ENCODE data around the gene CIAPIN1.
A peak's percentile ranks its signal among the peaks of the same experiment; 100 is the strongest.

CIAPIN1 gene

DNA sequence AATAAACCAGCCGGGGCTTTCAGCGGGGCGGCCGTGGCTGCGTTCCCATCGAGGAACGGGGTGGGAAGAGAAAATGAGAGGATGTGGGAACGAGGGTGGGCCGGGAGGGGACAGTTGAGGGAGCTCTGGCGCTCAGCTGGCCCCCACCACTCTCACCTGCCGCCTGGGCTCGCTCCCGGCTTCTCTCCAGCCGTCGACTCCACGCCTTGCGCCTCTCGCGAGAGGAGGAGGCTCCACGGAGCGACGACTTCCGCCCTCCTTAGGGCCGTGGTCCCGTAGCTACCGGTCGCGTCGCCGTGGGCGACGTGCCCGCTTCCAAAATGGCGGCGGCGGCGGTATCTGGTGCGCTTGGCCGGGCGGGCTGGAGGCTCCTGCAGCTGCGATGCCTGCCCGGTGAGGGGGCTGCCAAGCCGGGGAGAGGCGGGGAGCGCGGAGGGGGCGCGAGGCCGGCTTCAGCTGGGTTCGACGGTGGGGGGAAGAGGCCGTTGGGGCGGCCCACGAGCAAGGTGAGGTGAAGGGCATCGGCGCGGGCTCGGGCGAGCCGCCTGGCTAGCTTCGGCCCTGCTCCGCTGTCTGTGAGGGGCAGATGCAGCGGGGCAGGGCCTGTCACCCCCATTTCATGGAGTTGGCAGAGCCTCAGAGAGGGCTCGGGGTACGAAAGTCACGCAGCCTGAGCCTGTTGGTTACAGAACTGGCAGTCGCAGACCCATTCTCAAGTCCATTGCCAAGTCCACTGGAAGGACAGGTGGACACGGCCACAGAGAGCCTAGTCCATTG lies at the start of gene CIAPIN1, which contains the start of gene COQ9:
CIAPIN1 (minus strand) TSS at position 200 of the 777 bp plus-strand sequence. CDS start 6,457 bp downstream, outside the sequence.
COQ9 (plus strand) TSS at position 294 of the 777 bp plus-strand sequence; CDS start at position 321, 27 bp downstream.
- Mint-ChIP-seq H3K27ac (ENCODE audit: low read depth) (peak within 1 kb of the TSS; percentile 90), H3K36me3 (ENCODE audit: insufficient read depth) (peaks cover 9% of the 10 kb centered on the region), H3K27me3 (no peaks in the 10 kb centered on the region), H3K4me3 (peak within 1 kb of the TSS; percentile 89), H3K9me3 (no peaks in the 10 kb centered on the region), H3K4me1 (peaks cover 19% of the 10 kb centered on the region)
- ATAC-seq (replicated peaks; ENCODE audit: extremely low read depth, poor library complexity, severe bottlenecking): peak; percentile 100
- DNase-seq (ENCODE audit: low spot score in 2 of 2): peak; percentile 71 to 85

DNA sequence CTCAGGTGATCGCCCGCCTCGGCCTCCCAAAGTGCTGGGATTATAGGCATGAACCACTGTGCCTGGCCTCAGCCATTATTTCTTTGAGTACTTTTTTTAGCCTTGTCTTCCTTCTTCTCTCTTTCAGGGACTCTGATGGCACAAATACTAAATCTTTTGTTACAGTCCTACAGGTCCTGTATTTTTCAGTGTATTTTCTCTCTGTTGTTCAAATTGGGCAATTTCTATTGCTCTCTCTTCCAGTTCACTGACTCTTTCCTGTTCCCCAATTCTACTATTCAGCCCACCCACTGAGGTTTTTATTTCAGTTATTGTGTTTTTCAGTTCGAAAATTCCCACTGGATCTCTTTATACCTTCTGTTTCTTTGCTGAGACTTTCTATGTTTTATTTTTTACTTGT lies 46.6 kb upstream of the CIAPIN1 start:
- Mint-ChIP-seq H3K9me3 (no peaks in the 10 kb centered on the region), H3K27ac (ENCODE audit: low read depth) (no peak overlapping the region), H3K27me3 (no peaks in the 10 kb centered on the region), H3K36me3 (ENCODE audit: insufficient read depth) (peaks cover 2% of the 10 kb centered on the region), H3K4me3 (no peak overlapping the region), H3K4me1 (no peaks in the 10 kb centered on the region)
- DNase-seq (ENCODE audit: low spot score in 2 of 2) (no peak), ATAC-seq (replicated peaks; ENCODE audit: extremely low read depth, poor library complexity, severe bottlenecking) (no peak)

DNA sequence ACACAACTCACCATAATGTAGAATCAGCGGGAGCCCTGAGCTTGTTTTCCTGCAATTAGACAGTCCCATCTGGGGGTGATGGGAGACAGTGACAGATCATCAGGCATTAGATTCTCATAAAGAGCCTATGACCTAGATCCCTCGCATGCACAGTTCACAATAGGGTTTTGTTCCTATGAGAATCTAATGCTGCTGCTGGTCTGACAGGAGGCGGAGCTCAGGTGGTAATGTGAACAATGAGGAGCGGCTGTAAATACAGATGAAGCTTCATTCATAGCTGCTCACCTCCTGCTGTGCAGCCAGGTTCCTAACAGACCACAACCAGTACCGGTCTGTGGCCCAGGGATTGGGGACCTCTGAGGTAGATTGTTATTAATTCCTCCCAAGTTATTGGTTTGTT lies 42.0 kb upstream of the CIAPIN1 start:
- DNase-seq (ENCODE audit: low spot score in 2 of 2): no peak
- Mint-ChIP-seq H3K4me1 (peaks cover 24% of the 10 kb centered on the region), H3K27me3 (no peaks in the 10 kb centered on the region), H3K36me3 (ENCODE audit: insufficient read depth) (peaks cover 4% of the 10 kb centered on the region), H3K4me3 (no peak overlapping the region), H3K9me3 (no peaks in the 10 kb centered on the region), H3K27ac (ENCODE audit: low read depth) (no peak overlapping the region)
- ATAC-seq (replicated peaks; ENCODE audit: extremely low read depth, poor library complexity, severe bottlenecking): no peak

DNA sequence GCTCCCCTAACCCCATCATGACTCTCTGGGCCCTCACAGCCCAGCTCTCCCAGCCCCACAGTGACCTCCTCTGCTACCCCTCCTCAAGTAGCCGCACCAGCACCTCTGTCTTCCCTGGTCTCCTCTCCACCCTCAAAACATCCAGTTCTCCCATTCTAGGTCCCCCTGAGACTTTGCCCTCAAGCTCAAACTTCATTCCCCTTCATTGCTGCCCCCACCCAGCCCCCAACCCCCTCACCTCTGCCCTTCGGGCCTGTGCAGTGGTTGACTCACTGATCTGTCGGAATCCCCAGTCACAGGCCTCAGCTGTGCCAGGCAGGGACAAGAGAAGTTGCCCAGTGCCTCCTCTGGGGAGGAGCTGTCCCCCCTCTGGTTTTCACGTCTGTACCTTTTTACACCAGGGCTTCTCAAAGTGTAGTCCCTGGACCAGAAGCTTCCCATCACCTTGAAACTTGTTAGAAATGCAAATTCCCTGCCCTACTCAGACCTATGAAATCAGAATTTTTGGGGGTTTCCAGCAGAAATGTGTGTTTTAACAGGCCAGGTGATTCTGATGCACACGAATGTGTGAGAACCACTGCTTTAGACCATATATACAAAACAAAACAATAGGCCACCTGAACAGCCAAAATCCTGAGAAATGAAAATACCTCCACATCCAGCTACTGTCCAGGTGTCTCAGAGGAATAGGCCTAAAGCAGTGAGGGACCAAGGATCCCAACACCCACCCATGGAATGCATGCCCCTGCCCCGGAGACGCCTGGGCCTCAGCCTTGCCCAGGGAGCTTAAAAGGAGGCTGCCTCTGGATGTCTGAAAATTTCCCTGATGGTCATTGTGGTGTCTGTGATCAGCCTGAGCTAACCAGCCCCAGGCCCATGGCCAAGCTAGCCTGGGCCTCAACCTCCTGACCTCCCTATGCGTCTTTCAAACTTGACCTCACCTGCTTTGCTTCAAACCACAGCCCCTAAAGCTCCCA lies 40.0 kb upstream of the CIAPIN1 start:
- peaks cover 4% of the 10 kb centered on the region for H3K36me3 Mint-ChIP-seq (ENCODE audit: insufficient read depth)
- no peaks in the 10 kb centered on the region for H3K27me3 Mint-ChIP-seq
- H3K27ac Mint-ChIP-seq (ENCODE audit: low read depth): peak overlapping the region; percentile 44
- peaks cover 24% of the 10 kb centered on the region for H3K4me1 Mint-ChIP-seq
- DNase-seq (ENCODE audit: low spot score in 2 of 2) (no peak), ATAC-seq (replicated peaks; ENCODE audit: extremely low read depth, poor library complexity, severe bottlenecking) (no peak)
- peak overlapping the region; percentile 92 for H3K4me3 Mint-ChIP-seq
- H3K9me3 Mint-ChIP-seq: no peaks in the 10 kb centered on the region

DNA sequence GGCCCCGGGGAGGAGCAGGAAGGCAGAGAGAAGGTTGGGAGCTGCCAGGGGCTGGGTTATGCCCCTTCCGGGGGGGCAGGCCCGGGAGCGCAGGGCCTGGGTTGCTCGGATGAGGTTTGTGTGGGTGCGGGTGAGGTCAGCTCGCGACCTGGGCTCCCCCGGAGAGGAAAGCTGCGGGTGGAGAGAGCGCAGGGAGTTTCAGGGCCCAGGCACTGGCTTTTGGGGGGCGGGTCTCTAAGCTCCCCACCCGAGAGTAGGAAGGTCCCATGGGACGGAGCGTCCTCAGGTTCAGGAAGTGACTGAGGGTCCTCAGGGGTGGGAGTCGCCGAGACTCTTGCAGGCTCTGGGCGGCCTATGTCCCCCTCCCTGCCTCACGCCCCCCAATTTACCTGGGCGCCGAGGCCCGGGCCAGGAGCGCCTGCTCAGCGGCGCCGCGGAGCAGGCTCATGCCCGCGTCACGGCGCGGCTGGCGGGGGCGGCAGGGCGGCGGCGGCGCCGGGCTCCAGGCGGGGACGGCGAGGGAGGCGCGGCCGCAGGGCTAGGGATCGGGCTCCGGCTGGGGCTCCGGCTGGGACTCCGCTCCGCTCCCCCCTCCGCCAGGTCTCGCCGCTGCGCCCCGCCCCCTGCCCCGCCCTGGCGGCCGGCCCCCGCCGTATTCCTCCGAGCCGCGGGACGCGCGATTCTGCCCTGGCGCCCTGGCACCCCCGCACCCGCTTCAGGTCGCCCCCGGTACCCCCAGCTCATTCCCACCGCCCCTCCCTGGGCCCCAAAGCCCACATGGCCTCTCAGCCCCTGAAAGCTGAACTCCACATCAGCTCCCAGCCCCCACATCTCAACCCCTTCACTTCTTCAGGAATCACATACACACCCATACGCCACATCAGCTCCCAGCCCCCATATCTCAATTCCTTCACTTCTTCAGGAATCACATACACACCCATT lies 39.0 kb upstream of the CIAPIN1 start, which contains the start of gene DOK4:
DOK4 (minus strand) TSS at position 578 of the 942 bp plus-strand sequence. CDS start 6,986 bp downstream, outside the sequence.
- ATAC-seq (replicated peaks; ENCODE audit: extremely low read depth, poor library complexity, severe bottlenecking): peak; percentile 91
- H3K27ac Mint-ChIP-seq (ENCODE audit: low read depth): peak within 1 kb of the TSS; percentile 93
- peaks cover 24% of the 10 kb centered on the region for H3K4me1 Mint-ChIP-seq
- H3K36me3 Mint-ChIP-seq (ENCODE audit: insufficient read depth): peaks cover 6% of the 10 kb centered on the region
- H3K27me3 Mint-ChIP-seq: no peaks in the 10 kb centered on the region
- H3K4me3 Mint-ChIP-seq: peak within 1 kb of the TSS; percentile 92
- no peaks in the 10 kb centered on the region for H3K9me3 Mint-ChIP-seq
- peak; percentile 43 to 51 for DNase-seq (ENCODE audit: low spot score in 2 of 2)

DNA sequence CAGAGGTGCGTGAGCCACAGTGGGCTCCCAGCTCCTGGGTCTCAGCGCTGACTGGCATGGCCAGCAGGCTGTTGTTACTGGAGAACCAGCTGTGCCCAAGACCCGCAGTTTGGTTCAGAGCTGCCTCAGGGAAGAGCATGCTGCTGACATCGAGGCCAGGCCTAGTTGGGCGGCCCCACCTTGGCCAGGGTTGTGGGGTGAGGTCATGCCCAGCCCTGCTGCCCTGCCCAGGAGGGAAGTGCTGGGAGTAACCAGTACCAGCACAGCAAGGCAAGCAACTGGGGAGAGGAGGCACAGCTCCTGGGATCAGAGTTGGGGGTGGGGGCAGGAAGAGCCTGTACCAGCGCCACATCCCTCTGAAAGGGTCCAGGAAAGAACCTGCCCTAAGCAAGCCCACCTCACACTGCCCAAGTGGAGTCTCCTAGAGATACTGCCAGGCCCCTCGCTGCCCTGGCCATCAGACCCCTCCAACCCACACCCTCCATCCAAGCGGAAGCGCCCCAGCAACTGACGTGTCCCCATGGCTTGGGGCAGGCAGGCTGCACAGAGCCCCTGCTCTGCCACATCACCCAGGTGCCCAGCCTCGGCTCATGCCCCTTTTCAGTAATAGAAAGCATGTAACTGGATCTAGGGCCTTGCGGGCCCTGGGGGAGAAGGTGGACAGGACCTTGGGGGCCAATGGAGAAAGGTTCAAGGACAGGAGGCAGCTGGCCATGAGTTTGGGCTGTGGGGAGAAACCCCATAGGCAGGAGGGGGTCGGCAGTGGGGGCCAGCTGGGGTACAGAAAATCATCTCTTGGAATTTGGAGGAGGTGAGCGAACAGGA lies 38.1 kb upstream of the CIAPIN1 start:
- Mint-ChIP-seq H3K27me3 (no peaks in the 10 kb centered on the region), H3K4me1 (peaks cover 24% of the 10 kb centered on the region), H3K27ac (ENCODE audit: low read depth) (peak overlapping the region; percentile 93), H3K4me3 (peak overlapping the region; percentile 92), H3K36me3 (ENCODE audit: insufficient read depth) (peaks cover 7% of the 10 kb centered on the region), H3K9me3 (no peaks in the 10 kb centered on the region)
- no peak for ATAC-seq (replicated peaks; ENCODE audit: extremely low read depth, poor library complexity, severe bottlenecking)
- no peak for DNase-seq (ENCODE audit: low spot score in 2 of 2)

DNA sequence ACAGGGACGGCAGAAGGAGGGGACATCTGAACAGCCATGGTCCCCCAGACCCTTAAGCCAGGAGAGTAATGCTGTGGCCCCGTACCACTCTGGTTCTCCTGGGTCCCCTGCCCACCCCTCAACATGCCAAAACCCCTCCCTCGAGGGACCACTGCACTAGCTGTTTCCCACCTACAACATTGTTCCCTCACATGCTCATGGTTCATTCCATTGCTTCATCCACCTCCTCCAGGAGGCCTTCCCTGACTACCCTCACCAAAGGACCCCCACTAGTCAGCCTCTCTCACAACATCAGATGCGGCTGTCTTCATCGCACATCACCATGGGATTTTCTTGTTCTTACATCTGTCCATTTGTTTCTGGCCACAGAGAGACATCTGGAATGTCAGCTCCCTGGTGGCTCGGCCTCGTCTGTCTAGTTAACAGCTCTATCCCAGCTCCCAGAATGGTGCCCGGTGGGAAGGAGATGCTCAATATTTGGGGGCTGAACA lies 37.4 kb upstream of the CIAPIN1 start:
- ATAC-seq (replicated peaks; ENCODE audit: extremely low read depth, poor library complexity, severe bottlenecking): no peak
- Mint-ChIP-seq H3K4me1 (peaks cover 24% of the 10 kb centered on the region), H3K9me3 (no peaks in the 10 kb centered on the region), H3K27ac (ENCODE audit: low read depth) (no peak overlapping the region), H3K27me3 (no peaks in the 10 kb centered on the region), H3K36me3 (ENCODE audit: insufficient read depth) (peaks cover 7% of the 10 kb centered on the region), H3K4me3 (no peak overlapping the region)
- no peak for DNase-seq (ENCODE audit: low spot score in 2 of 2)

DNA sequence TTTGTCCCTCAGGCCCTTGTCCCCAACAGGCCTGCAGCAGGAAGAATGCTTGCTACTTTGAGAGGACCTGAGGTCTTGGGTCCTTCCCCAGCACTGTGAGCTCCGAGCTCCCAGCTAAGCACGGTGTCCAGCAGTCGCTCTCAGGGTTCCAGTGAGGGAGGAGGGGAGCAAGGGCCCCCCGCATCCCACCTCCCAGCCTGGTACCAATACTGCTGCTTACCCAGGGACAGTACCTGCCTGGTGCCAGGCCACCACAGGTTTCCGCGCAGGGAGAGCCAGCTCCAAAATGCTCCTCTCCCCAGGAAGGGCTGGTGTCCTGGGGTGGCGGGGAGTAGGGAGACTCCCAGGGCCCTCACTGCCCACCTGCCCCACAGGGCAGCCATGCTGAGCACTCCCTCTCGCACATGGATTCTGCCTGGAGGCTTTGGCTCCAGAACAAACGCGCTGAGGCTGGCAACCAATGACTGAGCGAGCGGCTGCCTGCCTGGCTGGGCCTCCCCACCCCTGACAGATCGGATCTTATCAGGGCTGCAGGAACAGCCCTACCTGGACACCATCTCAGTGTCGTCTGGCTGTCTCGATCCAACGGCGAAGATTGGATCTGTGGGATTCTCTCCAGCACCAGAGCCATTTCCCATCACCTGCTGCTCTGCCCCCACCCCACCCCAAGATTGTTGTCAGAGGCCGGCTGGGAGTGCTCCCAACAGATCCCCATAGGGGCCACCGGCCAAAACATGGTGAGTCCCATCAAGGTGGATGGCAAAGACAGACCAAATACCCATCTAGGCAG lies 36.7 kb upstream of the CIAPIN1 start:
- Mint-ChIP-seq H3K9me3 (no peaks in the 10 kb centered on the region), H3K4me1 (peaks cover 24% of the 10 kb centered on the region), H3K27me3 (no peaks in the 10 kb centered on the region), H3K4me3 (no peak overlapping the region), H3K36me3 (ENCODE audit: insufficient read depth) (peaks cover 7% of the 10 kb centered on the region), H3K27ac (ENCODE audit: low read depth) (no peak overlapping the region)
- ATAC-seq (replicated peaks; ENCODE audit: extremely low read depth, poor library complexity, severe bottlenecking): no peak
- DNase-seq (ENCODE audit: low spot score in 2 of 2): no peak

DNA sequence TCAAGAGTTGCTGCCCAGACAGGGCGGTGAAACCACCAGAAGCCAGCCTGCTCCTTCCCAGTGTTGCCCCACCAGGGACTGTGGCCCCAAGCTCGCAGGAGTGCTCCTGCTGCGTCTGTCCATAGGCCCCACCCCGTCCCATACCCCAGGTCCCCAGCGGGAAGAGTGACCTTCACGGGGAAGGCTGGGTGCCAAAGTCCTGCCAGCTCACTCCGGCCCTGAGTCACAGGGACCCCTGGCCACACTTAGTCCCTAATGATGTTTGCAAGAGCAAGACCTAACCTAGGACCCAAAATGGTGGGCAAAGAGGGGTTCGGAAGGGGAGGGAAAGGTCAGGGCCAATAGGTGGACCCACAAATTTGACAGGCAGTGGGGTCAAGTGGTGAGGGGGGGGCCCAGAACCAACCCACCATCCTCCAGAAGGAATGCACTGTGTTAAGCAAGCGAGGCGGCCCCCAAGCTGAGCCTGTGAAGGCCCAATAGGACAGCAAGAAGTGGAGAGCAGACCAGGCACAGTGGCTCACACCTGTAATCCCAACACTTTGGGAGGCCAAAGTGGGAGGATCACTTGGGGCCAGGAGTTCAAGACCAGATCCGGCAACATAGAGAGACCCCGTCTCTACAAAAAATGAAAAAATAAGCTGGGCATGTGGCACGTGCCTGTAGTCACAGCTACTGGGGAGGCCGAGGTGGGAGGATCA lies 35.8 kb upstream of the CIAPIN1 start:
- DNase-seq (ENCODE audit: low spot score in 2 of 2) (no peak), ATAC-seq (replicated peaks; ENCODE audit: extremely low read depth, poor library complexity, severe bottlenecking) (no peak)
- H3K27ac Mint-ChIP-seq (ENCODE audit: low read depth): no peak overlapping the region
- H3K36me3 Mint-ChIP-seq (ENCODE audit: insufficient read depth): peaks cover 7% of the 10 kb centered on the region
- no peaks in the 10 kb centered on the region for H3K27me3 Mint-ChIP-seq
- peaks cover 24% of the 10 kb centered on the region for H3K4me1 Mint-ChIP-seq
- H3K9me3 Mint-ChIP-seq: no peaks in the 10 kb centered on the region
- no peak overlapping the region for H3K4me3 Mint-ChIP-seq

DNA sequence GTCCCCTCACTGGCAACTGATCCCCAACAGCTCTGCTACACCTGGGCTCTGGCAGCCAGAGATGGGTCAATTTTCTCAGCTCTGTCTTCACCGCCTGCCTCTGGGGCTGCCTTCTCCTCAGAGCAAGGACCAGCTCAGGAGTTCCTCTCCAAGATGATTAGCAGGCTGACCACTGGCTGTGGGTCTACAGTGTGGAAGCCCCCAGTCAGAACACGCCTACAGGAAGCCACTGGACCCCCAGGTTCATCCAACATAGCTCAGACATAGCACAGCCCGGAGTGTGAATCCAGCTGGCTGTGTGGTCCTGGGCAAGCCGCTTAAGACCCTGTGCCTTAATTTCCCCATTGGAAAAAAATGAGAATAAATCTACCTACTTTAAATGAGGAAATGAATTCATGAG lies 34.2 kb upstream of the CIAPIN1 start:
- Mint-ChIP-seq H3K36me3 (ENCODE audit: insufficient read depth) (peaks cover 6% of the 10 kb centered on the region), H3K4me1 (peaks cover 22% of the 10 kb centered on the region), H3K9me3 (no peaks in the 10 kb centered on the region), H3K27ac (ENCODE audit: low read depth) (no peak overlapping the region), H3K4me3 (no peak overlapping the region), H3K27me3 (no peaks in the 10 kb centered on the region)
- ATAC-seq (replicated peaks; ENCODE audit: extremely low read depth, poor library complexity, severe bottlenecking) (no peak), DNase-seq (ENCODE audit: low spot score in 2 of 2) (no peak)

Measured in central memory CD8-positive, alpha-beta T cell (primary cell).